ENCODE results near the gene SGPL1.

Gene SGPL1

GRCh38 chr10:70845816-70846215 is 30.1 kb downstream of the SGPL1 start:
- H3K9ac ChIP-seq (ENCODE audit: low read depth, low read length): no peak overlapping the region
- no peaks in the 10 kb centered on the region for H3K4me1 ChIP-seq (ENCODE audit: control insufficient read depth, insufficient read depth, low read length)
- no peaks in the 10 kb centered on the region for H3K27me3 ChIP-seq (ENCODE audit: control insufficient read depth, insufficient read depth, low read length)

GRCh38 chr10:70846795-70847194 is 31.0 kb downstream of the SGPL1 start:
- H3K4me3 ChIP-seq (ENCODE audit: low read depth, low read length): no peak overlapping the region
- H3K9me3 ChIP-seq (ENCODE audit: control insufficient read depth, insufficient read depth, low read length): no peaks in the 10 kb centered on the region
- no peak overlapping the region for H3K27ac ChIP-seq (ENCODE audit: low read depth, low read length)
- H3K36me3 ChIP-seq (ENCODE audit: control insufficient read depth, insufficient read depth, low read length): peaks cover 62% of the 10 kb centered on the region
- H3K4me1 ChIP-seq (ENCODE audit: control insufficient read depth, insufficient read depth, low read length): no peaks in the 10 kb centered on the region
- H3K27me3 ChIP-seq (ENCODE audit: control insufficient read depth, insufficient read depth, low read length): no peaks in the 10 kb centered on the region
- H3K9ac ChIP-seq (ENCODE audit: low read depth, low read length): no peak overlapping the region

More at GRCh38 chr10:70845816-70846215, 30.1 kb downstream of the SGPL1 start:
- Histone ChIP-seq H3K9me3 (ENCODE audit: control insufficient read depth, insufficient read depth, low read length) (no peaks in the 10 kb centered on the region), H3K4me3 (ENCODE audit: low read depth, low read length) (no peak overlapping the region), H3K36me3 (ENCODE audit: control insufficient read depth, insufficient read depth, low read length) (peaks cover 52% of the 10 kb centered on the region), H3K27ac (ENCODE audit: low read depth, low read length) (no peak overlapping the region)

GRCh38 chr10:70847659-70848360 is 32.1 kb downstream of the SGPL1 start:
- Histone ChIP-seq H3K36me3 (ENCODE audit: control insufficient read depth, insufficient read depth, low read length) (peaks cover 67% of the 10 kb centered on the region), H3K9ac (ENCODE audit: low read depth, low read length) (no peak overlapping the region), H3K27ac (ENCODE audit: low read depth, low read length) (no peak overlapping the region), H3K4me3 (ENCODE audit: low read depth, low read length) (no peak overlapping the region), H3K4me1 (ENCODE audit: control insufficient read depth, insufficient read depth, low read length) (no peaks in the 10 kb centered on the region), H3K9me3 (ENCODE audit: control insufficient read depth, insufficient read depth, low read length) (no peaks in the 10 kb centered on the region), H3K27me3 (ENCODE audit: control insufficient read depth, insufficient read depth, low read length) (no peaks in the 10 kb centered on the region)

GRCh38 chr10:70849582-70850016 is 33.9 kb downstream of the SGPL1 start:
- no peaks in the 10 kb centered on the region for H3K27me3 ChIP-seq (ENCODE audit: control insufficient read depth, insufficient read depth, low read length)
- H3K9me3 ChIP-seq (ENCODE audit: control insufficient read depth, insufficient read depth, low read length): no peaks in the 10 kb centered on the region
- H3K4me1 ChIP-seq (ENCODE audit: control insufficient read depth, insufficient read depth, low read length): no peaks in the 10 kb centered on the region
- H3K36me3 ChIP-seq (ENCODE audit: control insufficient read depth, insufficient read depth, low read length): peaks cover 82% of the 10 kb centered on the region
- no peak overlapping the region for H3K9ac ChIP-seq (ENCODE audit: low read depth, low read length)
- no peak overlapping the region for H3K27ac ChIP-seq (ENCODE audit: low read depth, low read length)
- H3K4me3 ChIP-seq (ENCODE audit: low read depth, low read length): no peak overlapping the region

GRCh38 chr10:70850097-70850496 is 34.3 kb downstream of the SGPL1 start:
- H3K27ac ChIP-seq (ENCODE audit: low read depth, low read length): no peak overlapping the region
- no peaks in the 10 kb centered on the region for H3K4me1 ChIP-seq (ENCODE audit: control insufficient read depth, insufficient read depth, low read length)
- no peaks in the 10 kb centered on the region for H3K9me3 ChIP-seq (ENCODE audit: control insufficient read depth, insufficient read depth, low read length)
- H3K9ac ChIP-seq (ENCODE audit: low read depth, low read length): no peak overlapping the region
- H3K27me3 ChIP-seq (ENCODE audit: control insufficient read depth, insufficient read depth, low read length): no peaks in the 10 kb centered on the region
- no peak overlapping the region for H3K4me3 ChIP-seq (ENCODE audit: low read depth, low read length)
- H3K36me3 ChIP-seq (ENCODE audit: control insufficient read depth, insufficient read depth, low read length): peaks cover 84% of the 10 kb centered on the region

GRCh38 chr10:70851597-70852475 is 36.1 kb downstream of the SGPL1 start:
- no peaks in the 10 kb centered on the region for H3K9me3 ChIP-seq (ENCODE audit: control insufficient read depth, insufficient read depth, low read length)
- no peak overlapping the region for H3K9ac ChIP-seq (ENCODE audit: low read depth, low read length)
- H3K27ac ChIP-seq (ENCODE audit: low read depth, low read length): no peak overlapping the region
- peaks cover 82% of the 10 kb centered on the region for H3K36me3 ChIP-seq (ENCODE audit: control insufficient read depth, insufficient read depth, low read length)
- no peaks in the 10 kb centered on the region for H3K4me1 ChIP-seq (ENCODE audit: control insufficient read depth, insufficient read depth, low read length)
- H3K4me3 ChIP-seq (ENCODE audit: low read depth, low read length): no peak overlapping the region
- H3K27me3 ChIP-seq (ENCODE audit: control insufficient read depth, insufficient read depth, low read length): no peaks in the 10 kb centered on the region

- H3K9ac ChIP-seq (ENCODE audit: low read depth, low read length): no peak overlapping the region
- H3K4me1 ChIP-seq (ENCODE audit: control insufficient read depth, insufficient read depth, low read length): no peaks in the 10 kb centered on the region
- H3K9me3 ChIP-seq (ENCODE audit: control insufficient read depth, insufficient read depth, low read length): no peaks in the 10 kb centered on the region
- H3K27me3 ChIP-seq (ENCODE audit: control insufficient read depth, insufficient read depth, low read length): no peaks in the 10 kb centered on the region
- peaks cover 87% of the 10 kb centered on the region for H3K36me3 ChIP-seq (ENCODE audit: control insufficient read depth, insufficient read depth, low read length)
- no peak overlapping the region for H3K27ac ChIP-seq (ENCODE audit: low read depth, low read length)
- no peak overlapping the region for H3K4me3 ChIP-seq (ENCODE audit: low read depth, low read length)
Measured at GRCh38 chr10:70853038-70853437, 37.3 kb downstream of the SGPL1 start.

- peaks cover 91% of the 10 kb centered on the region for H3K36me3 ChIP-seq (ENCODE audit: control insufficient read depth, insufficient read depth, low read length)
- no peaks in the 10 kb centered on the region for H3K9me3 ChIP-seq (ENCODE audit: control insufficient read depth, insufficient read depth, low read length)
- no peaks in the 10 kb centered on the region for H3K4me1 ChIP-seq (ENCODE audit: control insufficient read depth, insufficient read depth, low read length)
- H3K4me3 ChIP-seq (ENCODE audit: low read depth, low read length): no peak overlapping the region
- H3K9ac ChIP-seq (ENCODE audit: low read depth, low read length): no peak overlapping the region
- H3K27ac ChIP-seq (ENCODE audit: low read depth, low read length): no peak overlapping the region
- H3K27me3 ChIP-seq (ENCODE audit: control insufficient read depth, insufficient read depth, low read length): no peaks in the 10 kb centered on the region
Measured at GRCh38 chr10:70853457-70853856, 37.7 kb downstream of the SGPL1 start.

GRCh38 chr10:70856454-70856853 is 40.7 kb downstream of the SGPL1 start:
- no peak overlapping the region for H3K9ac ChIP-seq (ENCODE audit: low read depth, low read length)
- H3K36me3 ChIP-seq (ENCODE audit: control insufficient read depth, insufficient read depth, low read length): peaks cover 93% of the 10 kb centered on the region
- H3K4me3 ChIP-seq (ENCODE audit: low read depth, low read length): no peak overlapping the region
- no peaks in the 10 kb centered on the region for H3K27me3 ChIP-seq (ENCODE audit: control insufficient read depth, insufficient read depth, low read length)
- H3K4me1 ChIP-seq (ENCODE audit: control insufficient read depth, insufficient read depth, low read length): no peaks in the 10 kb centered on the region
- H3K27ac ChIP-seq (ENCODE audit: low read depth, low read length): no peak overlapping the region
- H3K9me3 ChIP-seq (ENCODE audit: control insufficient read depth, insufficient read depth, low read length): no peaks in the 10 kb centered on the region

- H3K4me1 ChIP-seq (ENCODE audit: control insufficient read depth, insufficient read depth, low read length): no peaks in the 10 kb centered on the region
- peaks cover 74% of the 10 kb centered on the region for H3K36me3 ChIP-seq (ENCODE audit: control insufficient read depth, insufficient read depth, low read length)
- no peak overlapping the region for H3K27ac ChIP-seq (ENCODE audit: low read depth, low read length)
- no peaks in the 10 kb centered on the region for H3K9me3 ChIP-seq (ENCODE audit: control insufficient read depth, insufficient read depth, low read length)
- no peak overlapping the region for H3K9ac ChIP-seq (ENCODE audit: low read depth, low read length)
- no peaks in the 10 kb centered on the region for H3K27me3 ChIP-seq (ENCODE audit: control insufficient read depth, insufficient read depth, low read length)
- H3K4me3 ChIP-seq (ENCODE audit: low read depth, low read length): no peak overlapping the region
Measured at GRCh38 chr10:70858759-70859158, 43.0 kb downstream of the SGPL1 start.

Measured in HUES48 (cell line).